ENCODE results near the gene COMTD1.

Gene COMTD1

DNA sequence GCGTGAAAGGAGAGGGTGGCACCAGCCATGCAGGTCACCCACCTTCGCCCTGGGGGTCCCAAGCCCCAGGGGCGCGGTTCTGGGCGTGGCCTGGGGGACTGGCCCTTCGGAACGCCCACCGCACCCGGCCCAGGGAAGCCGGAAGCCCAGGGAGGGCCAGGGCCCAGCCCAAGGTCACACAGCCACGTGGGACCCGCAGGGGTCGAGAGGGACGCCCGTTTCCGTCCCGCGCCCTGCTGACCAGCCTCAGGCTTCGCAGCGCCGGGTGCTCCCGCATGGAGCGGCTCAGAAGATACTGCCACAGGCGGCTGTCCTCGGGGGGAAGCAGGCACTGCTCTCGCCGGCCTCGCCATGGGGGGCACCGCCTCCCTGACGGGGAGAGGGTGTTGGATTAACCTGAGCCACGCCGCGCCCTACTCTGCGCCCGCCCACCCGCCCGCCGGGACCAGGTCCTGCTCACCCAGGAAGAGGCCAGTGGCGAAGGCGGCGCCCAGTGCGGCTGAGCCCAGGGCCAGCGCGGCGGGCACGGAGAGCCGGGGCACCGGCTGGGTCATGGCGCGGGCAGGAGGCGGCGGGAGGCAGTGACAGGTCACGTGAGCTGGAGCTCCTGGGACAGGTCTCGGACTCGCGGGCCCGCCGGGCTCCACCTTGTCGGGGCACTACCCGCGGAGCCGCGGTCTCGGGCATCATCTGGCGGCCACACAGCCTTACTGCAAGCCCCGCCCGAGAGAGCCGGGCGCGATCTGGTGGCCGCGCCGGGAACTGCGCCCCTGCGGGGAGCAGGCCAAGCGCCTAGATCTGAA, at the start of gene COMTD1:
Gene COMTD1, minus strand, starts transcription at position 583 of the 803 bp plus-strand sequence. Its CDS starts 29 bp downstream, at position 554.
- DNase-seq: peak; percentile 94

DNA sequence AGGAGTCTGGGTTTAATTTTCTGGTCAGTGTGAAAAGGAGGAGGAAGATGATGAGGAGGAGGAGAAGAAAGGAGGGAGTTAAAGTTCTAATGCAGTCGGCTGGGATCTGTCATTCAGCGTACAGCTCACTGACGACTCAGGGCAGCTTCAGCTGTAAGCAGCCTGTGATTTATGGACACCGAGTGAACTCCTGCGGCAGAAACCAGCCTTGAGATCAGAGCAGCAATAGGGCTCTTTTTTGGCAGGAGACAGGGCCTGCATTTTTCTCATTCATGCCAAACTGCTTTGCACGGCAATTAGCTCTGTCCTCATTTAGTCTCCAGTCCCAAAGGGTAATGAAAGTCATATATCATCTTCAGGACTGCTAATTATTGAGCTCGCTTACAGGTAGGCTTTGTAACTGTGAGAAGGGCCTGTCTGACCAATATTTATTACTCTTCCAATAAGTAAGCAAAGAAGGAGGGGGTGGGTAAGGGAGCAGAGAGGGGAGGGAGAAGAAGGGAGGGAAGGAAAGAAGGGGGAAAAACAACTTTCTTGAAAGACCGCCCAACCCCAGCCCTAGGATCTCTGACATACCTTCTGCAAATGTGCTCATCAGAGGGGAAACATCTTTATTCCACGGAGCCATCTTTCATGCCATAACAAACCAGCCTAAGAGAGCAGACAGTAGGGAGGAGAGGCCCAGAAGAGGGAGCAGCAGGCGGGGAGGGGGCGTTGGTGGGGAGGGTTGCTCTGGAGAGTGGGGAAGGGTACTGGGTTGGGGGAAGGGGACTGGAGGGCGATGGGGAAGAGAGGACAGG, 48.1 kb upstream of the COMTD1 start:
- DNase-seq: no peak

DNA sequence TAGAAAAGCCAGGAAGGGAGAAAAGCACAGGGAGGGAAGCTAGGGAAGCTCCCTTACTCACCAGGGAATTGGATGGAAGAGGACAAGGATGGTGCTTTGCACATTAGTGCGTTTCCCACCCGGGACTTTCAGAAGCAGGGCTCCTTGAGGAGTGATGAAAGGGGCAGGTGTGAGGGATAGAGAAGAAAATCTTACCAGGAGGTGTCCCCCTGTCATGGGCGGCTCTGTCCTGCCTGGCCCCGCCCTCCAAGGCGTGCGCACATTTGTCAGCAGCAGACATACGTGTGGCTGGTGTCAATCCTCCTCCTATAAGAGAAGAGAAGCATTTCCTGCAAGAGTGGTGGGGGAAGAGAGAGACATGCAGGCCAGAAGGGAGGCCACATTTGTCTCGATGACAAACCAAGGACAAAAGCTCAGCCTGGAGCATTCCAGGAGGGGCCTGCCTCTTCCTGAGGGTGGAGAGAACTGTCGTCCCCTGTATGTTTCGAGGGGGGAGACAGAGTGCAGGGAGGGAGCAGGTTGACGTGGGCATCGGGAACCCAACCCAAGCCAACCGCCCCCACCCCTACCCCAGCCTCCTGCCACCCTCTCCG, 47.4 kb upstream of the COMTD1 start:
- DNase-seq: no peak

DNA sequence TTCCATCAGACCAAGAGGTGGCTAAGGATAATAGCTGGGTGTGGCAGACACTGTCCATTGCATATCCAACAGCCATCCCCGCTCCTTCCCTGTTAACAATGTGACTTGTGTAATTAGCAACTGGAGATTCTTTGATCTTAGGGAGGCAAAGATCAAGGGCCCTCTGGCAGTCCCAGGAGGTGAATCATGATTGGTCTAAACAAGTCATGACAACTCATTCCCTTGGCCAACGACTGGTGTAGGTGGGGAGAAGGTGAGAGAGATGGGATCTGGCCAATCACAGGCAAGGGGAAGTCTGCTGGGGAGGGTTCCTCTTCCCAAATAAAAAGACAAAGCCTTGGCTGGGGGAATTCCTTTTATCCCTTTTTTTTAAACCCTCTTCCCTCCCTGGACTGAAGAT, 46.2 kb upstream of the COMTD1 start:
- no peak for DNase-seq

- no peak for DNase-seq
Observed at GRCh38 chr10:75280236-75280635, 44.5 kb upstream of the COMTD1 start.

- no peak for DNase-seq
Observed at GRCh38 chr10:75276069-75276872, 40.5 kb upstream of the COMTD1 start.

DNA sequence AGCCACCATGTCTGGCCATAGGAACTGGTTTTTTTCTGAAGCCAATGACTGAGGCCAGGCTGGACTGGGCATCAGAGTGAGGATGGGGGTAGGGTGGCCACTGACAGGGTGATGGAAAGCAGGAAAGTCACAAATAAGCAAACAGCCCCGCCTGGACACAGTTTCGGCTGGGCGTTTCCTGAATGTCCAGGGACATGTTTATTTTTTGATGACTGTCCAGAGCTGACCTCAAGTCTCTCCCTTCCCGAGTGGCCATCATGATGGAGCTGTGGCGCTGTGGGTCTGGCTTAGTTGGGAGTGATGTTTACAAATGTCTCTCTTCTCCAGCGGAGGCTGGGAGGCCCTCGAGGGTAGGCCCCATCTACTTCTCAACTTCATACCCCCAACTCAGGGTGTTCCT, 37.1 kb upstream of the COMTD1 start:
- DNase-seq: no peak

DNA sequence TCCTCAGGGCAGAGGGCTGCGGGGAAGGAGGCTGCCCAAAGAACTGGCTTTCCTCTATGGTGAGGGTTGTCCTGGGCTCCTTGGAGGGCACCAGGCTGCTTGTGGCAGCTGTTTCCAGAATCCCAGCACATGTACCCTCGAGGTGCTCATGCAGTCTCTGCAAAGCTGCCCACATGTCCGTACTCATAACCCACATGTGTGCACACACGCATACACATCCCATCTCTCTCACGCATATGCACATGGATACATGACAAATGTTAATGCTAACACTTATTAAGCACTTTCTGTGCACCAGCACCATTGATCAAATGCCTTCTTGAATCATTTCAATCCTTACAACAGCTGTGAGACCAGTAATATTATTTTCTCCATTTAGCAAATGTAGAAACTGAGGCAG, 36.3 kb upstream of the COMTD1 start:
- DNase-seq: no peak

DNA sequence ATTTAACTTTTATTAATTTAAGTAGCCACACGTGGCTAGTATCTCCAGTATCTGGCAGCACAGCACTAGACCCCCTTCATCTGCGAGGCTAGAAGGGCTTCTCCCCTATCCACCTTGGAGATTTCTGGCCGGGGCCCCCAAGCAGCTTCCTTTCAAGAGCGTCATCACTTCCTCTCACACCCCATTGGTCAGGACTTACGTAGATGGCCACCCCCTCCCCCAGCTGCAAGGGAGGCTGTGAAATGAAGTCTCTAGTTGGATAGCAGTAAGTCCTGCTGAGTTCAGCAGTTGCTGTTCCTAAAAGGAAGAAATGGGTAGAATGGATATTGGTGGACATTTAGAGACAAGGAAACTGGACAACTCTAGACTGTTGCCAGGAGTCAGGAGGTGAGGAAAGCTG, 33.8 kb upstream of the COMTD1 start:
- no peak for DNase-seq

DNA sequence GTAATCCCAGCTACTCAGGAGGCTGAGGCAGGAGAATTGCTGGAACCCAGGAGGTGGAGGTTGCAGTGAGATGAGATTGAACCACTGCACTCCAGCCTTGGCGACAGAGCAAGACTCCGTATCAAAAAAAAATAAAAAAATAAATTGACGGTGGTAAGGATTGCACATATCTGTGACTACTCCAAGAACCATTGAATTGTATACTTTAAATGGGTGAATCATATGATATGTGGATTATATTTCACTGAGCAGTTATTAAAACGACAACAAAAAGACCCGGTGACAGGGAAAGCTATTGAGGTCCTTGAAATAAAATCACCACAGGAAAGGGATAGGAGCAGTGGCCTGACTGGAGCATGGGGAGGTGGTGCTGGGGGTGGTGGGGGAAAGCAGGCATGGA, 31.2 kb upstream of the COMTD1 start:
- DNase-seq: no peak

- DNase-seq: no peak
Observed at GRCh38 chr10:75265856-75266255, 30.1 kb upstream of the COMTD1 start.

- DNase-seq: no peak
Observed at GRCh38 chr10:75263806-75264205, 28.0 kb upstream of the COMTD1 start.

GRCh38 chr10:75261813-75262705, 26.3 kb upstream of the COMTD1 start:
- DNase-seq: no peak

- no peak for DNase-seq
Observed at GRCh38 chr10:75260990-75261389, 25.2 kb upstream of the COMTD1 start.

GRCh38 chr10:75254739-75255138, 19.0 kb upstream of the COMTD1 start:
- no peak for DNase-seq

GRCh38 chr10:75253281-75254220, 17.8 kb upstream of the COMTD1 start:
- no peak for DNase-seq

GRCh38 chr10:75250934-75251333, 15.2 kb upstream of the COMTD1 start:
- DNase-seq: no peak

- no peak for DNase-seq
Observed at GRCh38 chr10:75247797-75248196, 12.0 kb upstream of the COMTD1 start.

- no peak for DNase-seq
Observed at GRCh38 chr10:75246506-75246905, 10.7 kb upstream of the COMTD1 start.

DNA sequence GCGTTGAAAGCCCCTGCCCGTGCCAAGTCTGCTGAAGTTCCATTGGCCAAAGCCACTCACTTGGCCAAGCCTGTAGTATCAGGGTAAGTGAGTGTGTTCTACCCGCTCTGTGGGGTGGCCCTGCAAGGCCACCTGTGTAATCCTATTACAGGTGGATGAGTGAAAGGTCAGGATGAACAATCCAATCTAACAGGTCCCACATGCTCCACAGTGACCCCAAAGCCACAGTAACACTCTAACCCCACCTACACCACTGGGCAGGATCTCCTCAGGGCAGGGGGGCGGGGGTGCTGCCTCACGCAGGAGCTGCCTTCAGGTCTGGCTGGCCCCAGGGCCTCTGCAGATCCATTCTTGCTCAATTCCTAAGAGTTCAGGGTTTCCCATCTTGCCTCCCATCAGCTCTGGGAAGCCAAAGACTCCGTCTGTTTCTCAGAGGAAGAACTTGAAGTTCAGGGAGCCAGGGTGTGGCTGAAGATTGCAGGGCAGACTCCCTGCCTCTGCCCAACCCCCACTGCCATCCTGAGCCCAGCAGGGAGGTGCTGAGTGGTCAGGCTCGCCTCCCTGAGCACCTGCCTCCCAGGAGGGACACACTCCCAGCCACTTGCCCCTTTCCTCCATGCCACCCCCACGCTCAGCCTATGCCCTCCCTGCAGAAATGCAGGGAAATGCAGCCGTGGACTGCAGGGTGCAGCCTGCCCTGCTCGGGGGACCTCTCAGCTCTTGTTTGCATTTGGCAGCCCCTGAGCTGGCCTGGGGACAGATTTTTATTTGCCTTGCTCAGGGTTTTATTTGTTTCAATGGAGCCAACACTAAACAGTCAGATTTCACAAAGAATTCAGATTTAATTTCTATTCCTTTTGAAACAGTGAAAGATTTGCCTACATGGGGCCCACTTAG, 9.8 kb upstream of the COMTD1 start:
- DNase-seq: no peak

All from CD4-positive, alpha-beta T cell treated with Interleukin-12 subunit alpha and Interleukin-12 subunit beta, for 1 hour (primary cell).